Suprapubic skin (tissue), 3 donors: ENCODE results near the gene WDR11.

ENCODE experiments used
- POLR2A ChIP-seq, 2 donors: fragments of 450-650 bp; IDR thresholded peaks; one replicate each; pipeline ENCODE4 v1.6.1; 2017; ENCODE audit warnings: antibody characterized with exemption in 2 of 2, mild to moderate bottlenecking in 2 of 2, moderate library complexity in 2 of 2
- TF ChIP-seq, protein P1 (sequence below), 2 donors: fragments of 200-600 bp in 1 of 2; fragments of 450-650 bp in 1 of 2; sonication (generic) in 1 of 2; IDR thresholded peaks; one replicate each; pipeline ENCODE4 v1.5.1; 2016 to 2019; ENCODE audit warnings: antibody characterized with exemption in 2 of 2, mild to moderate bottlenecking in 1 of 2, moderate library complexity in 1 of 2

DNA sequence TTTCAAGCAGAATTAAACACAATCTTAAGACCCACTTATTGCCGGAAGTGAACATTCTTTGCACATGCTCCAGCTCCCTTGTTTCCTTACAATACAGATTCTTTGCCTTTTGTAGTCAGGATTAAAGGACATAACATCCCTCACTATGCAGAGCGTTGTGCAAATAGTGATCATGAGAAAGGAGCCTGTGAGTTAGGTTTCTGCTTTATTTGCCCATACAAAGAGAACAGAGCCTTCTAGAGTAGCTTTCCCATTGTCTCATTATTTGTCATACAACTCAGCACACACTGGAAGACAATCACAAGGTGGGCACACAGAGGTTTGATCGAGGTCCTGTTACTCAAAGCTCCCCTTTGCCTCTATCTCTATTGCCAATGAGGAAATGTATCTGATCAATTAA lies 48.2 kb upstream of the WDR11 start:
- TF ChIP-seq POLR2A (IDR thresholded peaks at IDR 0.05) = no peak
- TF ChIP-seq, protein P1, sequence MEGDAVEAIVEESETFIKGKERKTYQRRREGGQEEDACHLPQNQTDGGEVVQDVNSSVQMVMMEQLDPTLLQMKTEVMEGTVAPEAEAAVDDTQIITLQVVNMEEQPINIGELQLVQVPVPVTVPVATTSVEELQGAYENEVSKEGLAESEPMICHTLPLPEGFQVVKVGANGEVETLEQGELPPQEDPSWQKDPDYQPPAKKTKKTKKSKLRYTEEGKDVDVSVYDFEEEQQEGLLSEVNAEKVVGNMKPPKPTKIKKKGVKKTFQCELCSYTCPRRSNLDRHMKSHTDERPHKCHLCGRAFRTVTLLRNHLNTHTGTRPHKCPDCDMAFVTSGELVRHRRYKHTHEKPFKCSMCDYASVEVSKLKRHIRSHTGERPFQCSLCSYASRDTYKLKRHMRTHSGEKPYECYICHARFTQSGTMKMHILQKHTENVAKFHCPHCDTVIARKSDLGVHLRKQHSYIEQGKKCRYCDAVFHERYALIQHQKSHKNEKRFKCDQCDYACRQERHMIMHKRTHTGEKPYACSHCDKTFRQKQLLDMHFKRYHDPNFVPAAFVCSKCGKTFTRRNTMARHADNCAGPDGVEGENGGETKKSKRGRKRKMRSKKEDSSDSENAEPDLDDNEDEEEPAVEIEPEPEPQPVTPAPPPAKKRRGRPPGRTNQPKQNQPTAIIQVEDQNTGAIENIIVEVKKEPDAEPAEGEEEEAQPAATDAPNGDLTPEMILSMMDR (IDR thresholded peaks at IDR 0.05) = no peak
